Fibroblast of lung (primary cell): ENCODE data around the gene CRYBB1. TPM values are rescaled to one million over a fixed set of nuclear protein-coding genes. Genes with fewer than 3 reads are reported as not detected.

Experiments
- DNase-seq, 2 donors: peaks; one replicate each; pipeline versions ENCODE4 v3.0.0 to v3.0.0-alpha.2; 2010; ENCODE audit warnings: low read depth in 2 of 2
- H2AFZ ChIP-seq: 2 replicates; pipeline ENCODE4 v1.5.1; 2012; ENCODE audit warnings: low read length, control low read depth, inconsistent platforms
- H3K27ac ChIP-seq: 2 replicates; pipeline ENCODE4 v1.5.1; 2011; ENCODE audit warnings: low read length, control low read depth; ENCODE audit not compliant: insufficient read depth
- H3K27me3 ChIP-seq: 2 replicates; pipeline ENCODE4 v1.5.1; 2011; ENCODE audit warnings: mild to moderate bottlenecking, low read length; ENCODE audit not compliant: control insufficient read depth, insufficient read depth
- H3K36me3 ChIP-seq: 2 replicates; pipeline ENCODE4 v1.5.1; 2011; ENCODE audit warnings: low read length; ENCODE audit not compliant: control insufficient read depth, insufficient read depth
- H3K4me1 ChIP-seq: 2 replicates; pipeline ENCODE4 v1.5.1; 2011; ENCODE audit warnings: low read length; ENCODE audit not compliant: control insufficient read depth, insufficient read depth; ENCODE audit errors: extremely low read depth
- H3K4me2 ChIP-seq: 2 replicates; pipeline ENCODE4 v1.5.1; 2011; ENCODE audit warnings: low read length, control low read depth; ENCODE audit not compliant: insufficient read depth; ENCODE audit errors: extremely low read depth
- H3K4me3 ChIP-seq, 4 experiments: fragments of 200-600 bp in 1 of 4; sonication (generic) in 1 of 4; replicated peaks in 1 of 4; 2 replicates each; pipeline ENCODE4 v1.5.1; 2011 to 2016; ENCODE audit warnings: low read length in 4 of 4, low read depth in 3 of 4, mild to moderate bottlenecking in 3 of 4, control low read depth in 2 of 4, inconsistent platforms in 1 of 4, mixed read lengths in 1 of 4; ENCODE audit not compliant: insufficient read depth in 1 of 4; ENCODE audit errors: control extremely low read depth in 1 of 4
- H3K79me2 ChIP-seq: 2 replicates; pipeline ENCODE4 v1.5.1; 2012; ENCODE audit warnings: mild to moderate bottlenecking, low read length, inconsistent platforms; ENCODE audit not compliant: control insufficient read depth, insufficient read depth
- H3K9ac ChIP-seq: 2 replicates; pipeline ENCODE4 v1.5.1; 2011; ENCODE audit warnings: mild to moderate bottlenecking, low read length, control low read depth; ENCODE audit not compliant: insufficient read depth
- H3K9me3 ChIP-seq: 2 replicates; pipeline ENCODE4 v1.5.1; 2012; ENCODE audit warnings: low read depth, low read length; ENCODE audit not compliant: control insufficient read depth, insufficient read depth
- H4K20me1 ChIP-seq: 2 replicates; pipeline ENCODE4 v1.5.1; 2011; ENCODE audit warnings: low read length; ENCODE audit not compliant: control insufficient read depth, insufficient read depth; ENCODE audit errors: extremely low read depth
- EZH2 ChIP-seq: IDR thresholded peaks from 2 replicates; pipeline ENCODE4 v1.5.1; 2012; ENCODE audit warnings: low read length, control low read depth, mild to moderate bottlenecking; ENCODE audit errors: missing control alignments
- polyA plus RNA-seq, 2 donors: library from polyadenylated mRNA; depleted of rRNA in 1 of 2; stranded (reverse) in 1 of 2; unstranded in 1 of 2; fragments of >200 nt; gene quantifications; 2 replicates each; pipeline ENCODE4 v1.2.1, GENCODE V29; 2011 to 2012; ENCODE audit warnings: missing spikeins in 1 of 2
- total RNA-seq: library from RNA; depleted of rRNA; stranded (reverse); fragments of >200 nt; gene quantifications from 2 replicates; pipeline ENCODE4 v1.2.1, GENCODE V29; 2014
- TF ChIP-seq, protein P1 (sequence below), 2 donors: IDR thresholded peaks in 1 of 2; conservative IDR thresholded peaks in 1 of 2; 1 replicate in 1 of 2; 2 replicates in 1 of 2; pipeline ENCODE4 v1.5.1; 2011 to 2012; ENCODE audit warnings: low read length in 2 of 2, control low read depth in 1 of 2, inconsistent platforms in 1 of 2, low read depth in 1 of 2, mild to moderate bottlenecking in 1 of 2

The CRYBB1 gene
- total and polyA plus RNA-seq, 2 donors (not counting 1 experiment from before 2014, with no cell fraction given): not detected

GRCh38 chr22:26636296-26636695 lies 18.5 kb upstream of the CRYBB1 start:
- Histone ChIP-seq H3K9ac (no peak overlapping the region), H3K9me3 (no peaks in the 10 kb centered on the region), H4K20me1 (no peaks in the 10 kb centered on the region), H2AFZ (no peak overlapping the region), H3K4me2 (no peak overlapping the region), H3K27me3 (no peaks in the 10 kb centered on the region), H3K36me3 (no peaks in the 10 kb centered on the region), H3K79me2 (no peaks in the 10 kb centered on the region), H3K4me1 (no peaks in the 10 kb centered on the region), H3K27ac (no peak overlapping the region), H3K4me3 (no peak overlapping the region)
- no peak for TF ChIP-seq EZH2
- TF ChIP-seq, protein P1, sequence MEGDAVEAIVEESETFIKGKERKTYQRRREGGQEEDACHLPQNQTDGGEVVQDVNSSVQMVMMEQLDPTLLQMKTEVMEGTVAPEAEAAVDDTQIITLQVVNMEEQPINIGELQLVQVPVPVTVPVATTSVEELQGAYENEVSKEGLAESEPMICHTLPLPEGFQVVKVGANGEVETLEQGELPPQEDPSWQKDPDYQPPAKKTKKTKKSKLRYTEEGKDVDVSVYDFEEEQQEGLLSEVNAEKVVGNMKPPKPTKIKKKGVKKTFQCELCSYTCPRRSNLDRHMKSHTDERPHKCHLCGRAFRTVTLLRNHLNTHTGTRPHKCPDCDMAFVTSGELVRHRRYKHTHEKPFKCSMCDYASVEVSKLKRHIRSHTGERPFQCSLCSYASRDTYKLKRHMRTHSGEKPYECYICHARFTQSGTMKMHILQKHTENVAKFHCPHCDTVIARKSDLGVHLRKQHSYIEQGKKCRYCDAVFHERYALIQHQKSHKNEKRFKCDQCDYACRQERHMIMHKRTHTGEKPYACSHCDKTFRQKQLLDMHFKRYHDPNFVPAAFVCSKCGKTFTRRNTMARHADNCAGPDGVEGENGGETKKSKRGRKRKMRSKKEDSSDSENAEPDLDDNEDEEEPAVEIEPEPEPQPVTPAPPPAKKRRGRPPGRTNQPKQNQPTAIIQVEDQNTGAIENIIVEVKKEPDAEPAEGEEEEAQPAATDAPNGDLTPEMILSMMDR (conservative IDR thresholded peaks at IDR 0.05 in 1 of 2, IDR thresholded peaks at IDR 0.05 in 1 of 2; ENCODE audit: low read depth in 1 of 2, low read length in 2 of 2): no peak
- DNase-seq: no peak

DNA sequence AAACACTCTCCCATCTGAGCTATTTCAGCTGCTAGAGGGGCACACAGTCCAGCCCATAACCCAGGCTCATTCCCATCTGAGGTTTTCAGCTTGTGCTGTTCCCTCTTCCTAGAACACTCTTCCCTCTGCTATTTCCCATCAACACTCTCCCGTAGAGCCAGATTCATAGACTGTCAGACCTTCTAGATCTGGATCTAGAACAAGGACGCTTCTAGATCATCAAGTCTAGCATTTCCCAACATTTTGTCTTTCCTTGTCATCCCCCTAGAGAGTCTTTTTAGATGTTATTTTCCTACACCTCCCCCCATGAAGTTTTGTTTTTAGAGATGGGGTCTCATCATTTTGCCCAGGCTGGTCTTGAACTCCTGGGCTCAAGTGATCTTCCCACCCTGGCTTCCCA lies 17.3 kb upstream of the CRYBB1 start:
- Histone ChIP-seq H3K4me2 (no peak overlapping the region), H3K36me3 (no peaks in the 10 kb centered on the region), H3K27ac (no peak overlapping the region), H3K4me1 (no peaks in the 10 kb centered on the region), H2AFZ (no peak overlapping the region), H4K20me1 (no peaks in the 10 kb centered on the region), H3K79me2 (no peaks in the 10 kb centered on the region), H3K9me3 (no peaks in the 10 kb centered on the region), H3K4me3 (no peak overlapping the region), H3K9ac (no peak overlapping the region), H3K27me3 (no peaks in the 10 kb centered on the region)
- TF ChIP-seq, protein P1 (conservative IDR thresholded peaks at IDR 0.05 in 1 of 2, IDR thresholded peaks at IDR 0.05 in 1 of 2; ENCODE audit: low read depth in 1 of 2, low read length in 2 of 2): no peak
- no peak for TF ChIP-seq EZH2
- no peak for DNase-seq

GRCh38 chr22:26634189-26634588 lies 16.4 kb upstream of the CRYBB1 start:
- Histone ChIP-seq H3K27ac (no peak overlapping the region), H2AFZ (no peak overlapping the region), H3K4me2 (no peak overlapping the region), H3K4me1 (no peaks in the 10 kb centered on the region), H3K9me3 (no peaks in the 10 kb centered on the region), H3K9ac (no peak overlapping the region), H3K27me3 (no peaks in the 10 kb centered on the region), H3K36me3 (no peaks in the 10 kb centered on the region), H4K20me1 (no peaks in the 10 kb centered on the region), H3K79me2 (no peaks in the 10 kb centered on the region), H3K4me3 (no peak overlapping the region)
- no peak for DNase-seq
- TF ChIP-seq EZH2: no peak
- TF ChIP-seq, protein P1 (conservative IDR thresholded peaks at IDR 0.05 in 1 of 2, IDR thresholded peaks at IDR 0.05 in 1 of 2; ENCODE audit: low read depth in 1 of 2, low read length in 2 of 2): no peak
